GM18868 (cell line): Measurements from ENCODE around the gene HSPA1L.
"Not testable (repeated sequence)": the region's sequence is repeated elsewhere in the genome, so short reads cannot be mapped to it uniquely, and the experiment has no call there.

Experiments used
- ATAC-seq: cut with Tn5 transposase; IDR thresholded peaks from one replicate; pipeline ENCODE4 v1.9.1; 2021; ENCODE audit warnings: mild to moderate bottlenecking, moderate library complexity; ENCODE audit not compliant: unreplicated experiment

The HSPA1L gene

DNA sequence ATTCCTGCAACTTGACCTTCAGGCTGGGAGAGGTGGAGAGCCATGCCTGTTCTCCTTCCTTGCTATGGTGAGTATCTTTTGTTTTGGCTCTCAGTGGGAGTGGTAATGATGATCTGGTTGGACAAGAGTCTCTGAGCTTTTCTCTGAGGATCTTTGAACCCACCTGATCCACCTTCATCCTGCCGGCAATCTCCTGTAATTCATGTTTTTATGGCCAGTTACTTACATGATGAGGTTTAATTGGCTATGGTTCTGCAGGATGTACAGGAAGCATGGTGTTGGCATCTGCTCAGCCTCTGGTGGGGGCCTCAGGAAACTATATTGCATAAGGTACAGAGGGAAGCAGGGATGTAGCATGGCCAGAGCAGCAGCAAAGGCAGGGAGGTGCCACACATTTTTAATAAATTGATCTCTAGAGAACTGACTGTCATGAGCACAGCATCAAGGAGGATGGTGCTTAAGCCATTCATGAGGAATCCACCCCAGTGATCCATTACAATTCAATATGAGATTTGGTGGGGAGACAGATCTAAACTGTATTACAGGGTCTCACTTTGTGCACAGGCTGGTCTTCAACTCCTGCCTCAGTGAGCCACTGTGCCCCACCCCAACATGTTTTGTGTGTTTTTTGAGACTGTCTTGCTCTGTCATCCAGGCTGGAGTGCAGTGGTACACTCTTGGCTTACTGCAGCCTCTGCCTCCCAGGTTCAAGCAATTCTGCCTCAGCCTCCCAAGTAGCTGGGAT, 22.5 kb upstream of the HSPA1L start:
- ATAC-seq, result no peak

GRCh38 chr6:31836474-31837368, 21.6 kb upstream of the HSPA1L start:
- no peak for ATAC-seq

DNA sequence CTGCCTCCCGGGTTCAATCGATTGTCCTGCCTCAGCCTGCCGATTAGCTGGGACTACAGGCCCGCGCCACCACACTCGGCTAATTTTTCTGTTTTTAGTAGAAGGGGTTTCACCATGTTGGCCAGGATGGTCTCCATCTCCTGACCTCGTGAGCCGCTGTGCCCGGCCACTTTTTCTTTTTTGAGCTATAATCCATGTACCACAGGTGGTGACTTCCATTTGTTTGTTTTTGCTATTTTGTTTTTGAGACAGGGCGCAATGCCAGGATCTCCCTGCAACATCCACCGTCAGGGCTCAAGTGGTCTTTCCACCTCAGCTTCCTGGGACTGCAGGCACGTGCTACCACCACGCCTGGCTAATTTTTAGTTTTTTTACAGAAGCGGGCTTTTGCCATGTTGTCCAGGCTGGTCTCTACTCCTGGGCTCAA, 21.0 kb upstream of the HSPA1L start:
- ATAC-seq, result no peak

DNA sequence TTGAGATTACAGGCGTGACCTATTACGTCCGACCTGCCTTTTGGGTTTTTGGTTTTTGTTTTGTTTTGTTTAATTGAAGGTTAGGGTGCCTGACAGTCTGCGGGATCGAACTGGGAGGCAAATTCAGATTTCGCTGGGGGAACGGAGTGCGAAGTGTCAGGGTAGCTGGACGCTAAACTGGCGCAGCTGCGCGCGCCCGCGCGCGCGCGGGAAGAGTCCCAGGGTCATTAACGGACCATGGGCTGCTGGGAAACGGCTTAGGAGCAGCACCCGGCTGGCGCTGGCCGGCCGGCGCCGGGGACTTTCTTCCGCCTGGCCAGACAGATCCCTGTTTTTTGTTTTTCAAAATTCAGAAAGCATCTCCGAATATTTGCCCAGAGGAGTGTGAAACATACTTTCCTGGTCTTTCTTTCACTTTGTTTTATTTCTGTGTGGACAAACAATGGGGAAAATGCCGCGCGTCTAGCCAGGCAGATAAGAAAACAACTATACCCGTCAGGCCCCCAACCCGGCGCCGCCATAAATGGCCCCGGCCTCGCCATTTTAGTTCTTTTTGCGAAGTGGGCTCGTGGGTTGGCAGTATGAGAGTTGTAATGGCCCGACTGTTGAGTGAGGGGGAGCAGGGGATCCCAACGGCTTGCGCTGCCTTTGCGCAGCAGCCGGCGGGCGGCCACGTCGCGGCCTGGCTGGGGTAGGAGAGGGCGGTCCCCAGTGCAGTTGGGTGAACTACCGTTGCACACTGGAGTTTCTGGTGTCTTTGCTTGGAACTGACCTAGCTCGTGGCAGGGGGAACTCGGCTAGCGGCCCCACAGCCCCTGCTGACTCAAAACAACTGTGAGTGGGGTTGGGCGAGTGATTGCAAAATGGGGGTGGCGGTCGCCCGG, 19.5 kb upstream of the HSPA1L start:
- ATAC-seq, result no peak

DNA sequence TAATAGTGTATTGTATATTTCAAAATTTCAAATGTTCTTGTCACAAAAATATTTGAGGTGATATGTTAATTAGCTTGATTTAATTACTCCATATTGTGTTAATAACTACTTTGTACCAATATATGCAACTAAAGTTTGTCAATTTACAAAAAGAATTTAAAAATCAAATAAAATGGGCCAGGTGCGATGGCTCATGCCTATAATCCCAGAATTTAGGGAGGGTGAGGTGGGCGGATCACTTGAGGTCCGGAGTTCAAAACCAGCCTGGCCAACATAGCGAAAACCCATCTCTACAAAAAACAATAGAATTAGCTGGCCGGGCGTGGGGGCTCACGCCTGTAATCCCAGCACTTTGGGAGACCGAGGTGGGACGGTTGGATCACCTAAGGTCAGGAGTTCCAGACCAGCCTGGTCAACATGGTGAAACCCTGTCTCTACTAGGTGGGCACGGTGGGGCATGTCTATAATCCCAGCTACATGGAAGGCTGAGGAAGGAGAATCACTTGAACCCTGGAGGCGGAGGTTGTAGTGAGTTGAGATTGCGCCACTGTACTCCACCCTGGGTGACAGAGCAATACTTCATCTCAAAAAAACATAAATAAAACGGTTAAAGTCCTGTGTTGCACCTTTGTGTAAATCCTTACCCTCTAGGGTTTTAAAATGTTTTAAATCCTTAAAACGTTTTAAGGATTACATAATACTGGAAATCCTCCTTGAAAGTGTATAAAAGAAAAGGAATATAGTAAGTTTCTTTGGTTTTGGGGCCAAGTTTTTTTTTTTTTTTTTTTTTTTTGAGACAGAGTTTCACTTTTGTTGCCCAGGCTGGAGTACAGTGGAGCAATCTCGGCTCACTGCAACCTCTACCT, 16.5 kb upstream of the HSPA1L start:
- no peak for ATAC-seq

DNA sequence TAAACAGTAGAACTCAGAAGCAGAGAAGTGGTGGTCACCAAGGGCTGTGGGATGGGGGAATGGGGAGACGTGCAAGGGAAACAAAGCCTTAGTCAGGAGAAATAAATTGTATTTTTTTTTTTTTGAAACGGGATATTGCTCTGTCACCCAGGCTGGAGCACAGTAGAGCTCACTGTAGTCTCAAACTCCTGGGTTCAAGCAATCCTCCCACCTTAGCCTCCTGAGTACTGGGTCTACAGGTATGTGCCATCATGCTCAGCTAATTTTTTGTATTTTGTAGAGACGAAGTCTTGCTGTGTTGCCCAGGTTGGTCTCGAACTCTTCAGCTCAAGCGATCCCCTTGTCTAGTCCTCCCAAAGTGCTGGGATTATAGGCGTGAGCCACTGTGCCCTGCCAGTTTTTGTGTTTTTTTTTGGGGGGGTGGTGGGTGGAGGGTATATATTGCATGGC, 15.8 kb upstream of the HSPA1L start:
- no peak for ATAC-seq

- ATAC-seq, result no peak
Measured at GRCh38 chr6:31829633-31830283, 14.7 kb upstream of the HSPA1L start.

GRCh38 chr6:31827286-31828079, 12.4 kb upstream of the HSPA1L start, which contains the start of gene HSPA1B:
Gene HSPA1B, plus strand, starts transcription at chr6:31827738. Its CDS starts 213 bp downstream, at chr6:31827951.
- ATAC-seq, result peak; percentile 69

- no peak for ATAC-seq
Measured at GRCh38 chr6:31826793-31827285, 11.8 kb upstream of the HSPA1L start.

GRCh38 chr6:31825553-31825952, 10.5 kb upstream of the HSPA1L start:
- no peak for ATAC-seq

GRCh38 chr6:31823592-31824196, 8.6 kb upstream of the HSPA1L start:
- not testable (repeated sequence) for ATAC-seq

DNA sequence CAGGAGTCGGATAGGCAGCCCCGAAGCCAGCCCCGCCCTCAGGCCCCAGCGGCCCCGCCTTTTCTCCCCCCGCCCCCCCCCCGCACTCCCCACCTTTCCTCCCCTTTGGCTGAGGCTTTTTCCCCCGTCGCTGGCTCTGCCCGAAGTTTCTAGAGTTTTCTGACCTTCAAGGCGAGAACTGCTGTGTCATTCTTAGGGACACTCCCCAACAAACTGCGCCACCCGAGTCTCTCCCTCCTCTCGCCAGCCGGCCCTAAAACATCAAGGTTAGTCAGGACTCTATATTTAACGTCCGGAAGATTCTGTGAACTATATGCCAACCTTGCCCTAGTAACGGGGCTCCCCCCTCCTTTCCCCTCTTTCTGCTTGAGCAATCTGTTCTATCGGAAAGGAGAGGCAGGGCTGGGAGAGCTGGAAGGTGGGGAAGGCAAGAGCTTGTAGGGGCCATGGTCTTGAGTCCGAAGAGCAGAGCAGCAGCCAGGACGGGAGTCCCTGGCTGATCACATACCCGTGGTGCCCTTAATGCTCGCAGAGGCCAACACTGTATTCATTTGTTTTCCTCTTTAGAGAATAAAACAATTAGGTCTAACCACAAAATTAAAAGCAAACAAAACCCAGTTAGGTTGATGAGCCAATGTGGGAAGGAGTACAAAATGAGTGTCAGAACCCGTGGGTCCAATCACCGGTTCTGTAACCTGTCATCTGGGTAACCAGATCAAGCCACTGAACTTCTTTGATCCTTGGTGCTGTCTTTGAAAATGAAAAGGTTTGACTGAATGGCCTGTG, 7.1 kb upstream of the HSPA1L start:
- peak; percentile 46 for ATAC-seq

DNA sequence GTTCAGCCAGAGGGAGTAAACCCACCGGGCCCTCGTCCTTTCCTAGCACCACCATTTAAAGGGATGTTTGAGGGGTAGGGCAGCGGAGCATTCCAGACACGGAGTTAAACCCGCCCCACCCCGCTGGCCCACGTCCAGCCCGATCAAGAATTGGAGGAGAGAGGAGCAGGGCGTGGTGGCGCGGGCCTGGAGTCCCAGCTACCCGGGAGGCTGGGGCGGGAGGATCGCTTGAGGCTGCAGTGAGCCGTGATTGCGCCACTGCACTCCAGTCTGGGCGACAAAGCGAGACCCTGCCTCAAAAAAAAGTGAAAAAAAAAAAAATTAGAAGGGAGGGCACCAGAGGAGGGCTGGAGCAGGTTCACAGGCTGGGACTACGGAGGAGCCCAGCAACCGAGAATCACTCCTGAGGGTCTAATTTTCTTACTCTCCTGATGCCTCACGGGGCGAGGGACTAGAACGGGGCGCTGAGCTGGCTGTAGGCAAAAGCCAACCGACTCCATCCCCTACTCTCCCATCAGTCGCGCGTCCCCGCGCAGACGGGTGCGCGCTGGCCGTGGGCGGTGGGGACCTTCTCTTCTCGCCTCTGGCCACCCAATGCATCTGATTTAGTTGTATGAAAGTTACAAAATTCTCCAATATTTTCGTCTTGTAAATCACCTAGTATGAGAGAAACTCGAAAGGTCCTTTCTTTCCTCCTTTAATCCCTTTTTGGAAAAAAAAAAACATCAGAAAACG, 6.4 kb upstream of the HSPA1L start:
- peak; percentile 43 for ATAC-seq

GRCh38 chr6:31820399-31820798, 5.3 kb upstream of the HSPA1L start:
- not testable (repeated sequence) for ATAC-seq

GRCh38 chr6:31819871-31820299, 4.8 kb upstream of the HSPA1L start:
- no peak for ATAC-seq

- not testable (repeated sequence) for ATAC-seq
Measured at GRCh38 chr6:31817929-31818511, 2.9 kb upstream of the HSPA1L start.
